Measurements from ENCODE around the gene HOXA3. TPM values are rescaled to one million over a fixed set of nuclear protein-coding genes. Genes with fewer than 3 reads are reported as not detected.

HOXA3 gene
- total and polyA plus RNA-seq, 2 of the 8 experiments (the other 6 are each of a cell fraction or from before 2014, with no cell fraction given): not detected

DNA sequence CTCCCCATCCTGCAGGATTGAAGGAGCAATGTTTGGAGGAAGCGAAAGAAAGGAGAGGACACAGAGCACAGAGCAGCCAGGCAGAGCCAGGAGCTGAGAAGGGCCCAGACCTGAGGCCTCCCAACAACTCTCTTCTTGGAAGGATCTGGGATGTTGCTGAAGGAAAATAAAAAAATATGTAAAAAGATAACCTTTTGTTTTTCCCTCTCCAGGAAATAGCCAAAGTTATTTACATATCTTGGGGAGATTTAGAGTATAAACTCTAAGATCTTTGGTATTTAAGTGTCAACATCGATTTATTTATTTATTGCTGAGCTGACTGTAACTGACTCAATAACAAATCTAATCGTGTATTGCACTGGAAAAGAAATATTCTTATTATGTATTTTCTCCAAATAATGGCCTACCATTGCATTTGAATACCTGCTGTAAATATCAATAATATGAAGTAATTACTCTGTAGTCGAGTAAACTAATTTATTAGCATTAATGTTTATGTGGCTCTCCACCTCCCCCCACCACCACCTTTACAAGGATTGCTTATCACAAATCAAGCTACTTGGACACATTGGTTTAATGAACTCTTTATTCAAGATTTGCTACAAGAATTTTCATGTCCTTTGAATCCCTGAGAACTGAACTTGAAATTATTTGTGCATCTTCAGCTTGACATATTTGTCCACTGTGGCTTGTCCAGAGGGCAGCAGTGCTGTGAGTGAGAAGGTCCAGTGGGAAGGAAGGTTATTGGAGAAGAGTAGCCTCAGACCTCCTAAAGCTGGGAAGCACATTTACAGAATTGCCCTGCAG, 34.5 kb upstream of the HOXA3 start (continued):
- no peak for TF ChIP-seq PHF8 (conservative IDR thresholded peaks at IDR 0.05; ENCODE audit: low read depth, low read length)
